Astrocyte (in vitro differentiated cells and primary cell): ENCODE data around the gene THSD8. TPM values are rescaled to one million over a fixed set of nuclear protein-coding genes. Genes with fewer than 3 reads are reported as not detected.

ENCODE experiments used
- DNase-seq: peaks from one replicate; pipeline ENCODE4 v3.0.0-alpha.2; 2010; ENCODE audit warnings: low read depth
- FAIRE-seq: peaks from 2 replicates; lab custom pipeline; 2011; peaks lifted over from hg19 to GRCh38; lab: Jason Lieb, UNC
- H2AFZ ChIP-seq: 2 replicates; pipeline ENCODE4 v1.6.0; 2012; ENCODE audit warnings: low read depth, low read length, inconsistent platforms
- H3K27ac ChIP-seq: 2 replicates; pipeline ENCODE4 v1.5.1; 2011; ENCODE audit warnings: low read depth, low read length, inconsistent platforms
- H3K27me3 ChIP-seq: 2 replicates; pipeline ENCODE4 v1.6.0; 2011; ENCODE audit warnings: low read length, inconsistent platforms; ENCODE audit not compliant: insufficient read depth
- H3K36me3 ChIP-seq: 2 replicates; pipeline ENCODE4 v1.5.1; 2011; ENCODE audit warnings: low read length, inconsistent platforms; ENCODE audit not compliant: insufficient read depth
- H3K4me1 ChIP-seq: 2 replicates; pipeline ENCODE4 v1.5.1; 2011; ENCODE audit warnings: low read length, inconsistent platforms; ENCODE audit not compliant: insufficient read depth
- H3K4me2 ChIP-seq: 2 replicates; pipeline ENCODE4 v1.6.0; 2012; ENCODE audit warnings: low read length, inconsistent platforms
- H3K4me3 ChIP-seq: 2 replicates; pipeline ENCODE4 v1.5.1; 2011; ENCODE audit warnings: low read depth, mild to moderate bottlenecking, low read length, inconsistent platforms; ENCODE audit not compliant: insufficient read depth
- H3K79me2 ChIP-seq: 2 replicates; pipeline ENCODE4 v1.6.0; 2012; ENCODE audit warnings: mild to moderate bottlenecking, low read length, inconsistent platforms; ENCODE audit not compliant: insufficient read depth
- H3K9ac ChIP-seq: 2 replicates; pipeline ENCODE4 v1.6.0; 2012; ENCODE audit warnings: mild to moderate bottlenecking, low read length, inconsistent platforms
- H3K9me3 ChIP-seq: 2 replicates; pipeline ENCODE4 v1.5.1; 2012; ENCODE audit warnings: low read depth, mild to moderate bottlenecking, low read length, inconsistent platforms; ENCODE audit not compliant: insufficient read depth
- H4K20me1 ChIP-seq: 2 replicates; pipeline ENCODE4 v1.6.0; 2012; ENCODE audit warnings: low read length, inconsistent platforms; ENCODE audit not compliant: insufficient read depth
- H3K27ac Mint-ChIP-seq: one replicate; pipeline ENCODE4 v1.8.0; 2021; ENCODE audit warnings: mild to moderate bottlenecking, mixed read lengths; ENCODE audit not compliant: unreplicated experiment
- H3K27me3 Mint-ChIP-seq: one replicate; pipeline ENCODE4 v1.8.0; 2021; ENCODE audit warnings: low read depth, mixed read lengths; ENCODE audit not compliant: unreplicated experiment
- H3K36me3 Mint-ChIP-seq: one replicate; pipeline ENCODE4 v1.8.0; 2021; ENCODE audit warnings: low read depth, mixed read lengths; ENCODE audit not compliant: unreplicated experiment
- H3K4me1 Mint-ChIP-seq: one replicate; pipeline ENCODE4 v1.8.0; 2021; ENCODE audit warnings: low read depth, mixed read lengths; ENCODE audit not compliant: unreplicated experiment
- H3K4me3 Mint-ChIP-seq: one replicate; pipeline ENCODE4 v1.8.0; 2021; ENCODE audit warnings: mild to moderate bottlenecking, moderate library complexity, mixed read lengths; ENCODE audit not compliant: unreplicated experiment
- H3K9me3 Mint-ChIP-seq: one replicate; pipeline ENCODE4 v1.8.0; 2021; ENCODE audit warnings: mild to moderate bottlenecking, mixed read lengths; ENCODE audit not compliant: unreplicated experiment
- EZH2 ChIP-seq: IDR thresholded peaks from 2 replicates; pipeline ENCODE4 v1.6.1; 2012; ENCODE audit warnings: mild to moderate bottlenecking, low read length, inconsistent platforms; ENCODE audit not compliant: insufficient read depth
- total RNA-seq: library from RNA; stranded (reverse); gene quantifications from 2 replicates; pipeline ENCODE4 v1.2.1, GENCODE V29; 2021
- TF ChIP-seq, protein P1 (sequence below): IDR thresholded peaks from 2 replicates; pipeline ENCODE4 v1.5.1; 2011; ENCODE audit warnings: low read depth, mild to moderate bottlenecking, inconsistent platforms, low read length, moderate library complexity; ENCODE audit not compliant: insufficient read depth

Gene THSD8
- total RNA-seq, 1 donor from 2014 or later = 3.6 TPM

DNA sequence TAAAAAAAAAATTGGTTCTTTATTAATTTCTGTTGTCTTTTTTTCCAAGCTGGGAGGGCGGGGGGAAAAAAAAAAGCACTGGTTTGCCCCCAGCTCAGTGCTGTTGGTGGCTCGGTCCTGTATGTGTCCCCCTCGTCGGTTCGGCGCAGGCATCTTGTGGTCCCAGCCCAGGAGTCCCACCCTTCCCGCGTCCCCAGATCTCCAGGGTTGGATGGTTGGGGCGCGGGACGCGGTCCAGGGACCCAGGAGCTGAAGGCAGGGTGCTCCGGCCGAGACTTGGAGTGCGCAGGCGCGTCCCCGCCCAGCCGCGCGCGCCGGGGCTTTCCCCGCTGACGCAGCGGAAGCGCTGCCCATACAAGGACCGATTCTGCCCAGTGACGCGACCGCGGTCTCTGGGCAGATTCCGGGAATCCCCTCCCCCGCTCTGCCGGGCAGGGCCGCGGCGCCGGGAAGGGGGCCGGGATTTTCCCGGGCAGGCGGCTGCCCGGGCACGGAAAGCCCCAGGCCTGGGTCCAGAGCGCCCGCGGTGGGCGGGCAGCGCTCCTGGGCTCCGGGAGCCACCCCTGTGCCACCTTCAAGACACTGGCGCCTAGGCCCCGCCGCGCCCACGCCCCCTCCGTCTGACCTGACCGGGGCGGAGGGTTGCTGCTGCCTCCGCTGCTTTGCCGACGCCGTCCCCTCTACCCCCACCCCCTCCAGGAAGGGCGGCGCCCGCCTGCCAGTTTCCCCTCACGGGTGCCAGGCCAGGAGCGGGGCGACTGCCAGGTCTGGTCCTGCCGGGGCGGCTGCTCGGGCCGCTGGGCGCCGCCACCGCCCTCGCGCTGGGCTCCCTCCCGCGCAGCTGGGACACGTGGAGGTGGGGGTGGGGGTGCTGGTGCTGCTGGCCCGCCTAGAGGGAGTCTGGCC lies 8.3 kb upstream of the THSD8 start:
- no peaks in the 10 kb centered on the region for H3K9me3 ChIP-seq
- no peaks in the 10 kb centered on the region for H3K36me3 Mint-ChIP-seq
- peak overlapping the region; percentile 92 for H3K4me3 ChIP-seq
- no peaks in the 10 kb centered on the region for H3K27me3 ChIP-seq
- peak overlapping the region; percentile 40 for H2AFZ ChIP-seq
- peak overlapping the region; percentile 93 for H3K4me3 Mint-ChIP-seq
- peak overlapping the region; percentile 91 for H3K4me2 ChIP-seq
- H4K20me1 ChIP-seq = peaks cover 19% of the 10 kb centered on the region
- H3K9me3 Mint-ChIP-seq = no peaks in the 10 kb centered on the region
- TF ChIP-seq EZH2 = no peak
- TF ChIP-seq, protein P1, sequence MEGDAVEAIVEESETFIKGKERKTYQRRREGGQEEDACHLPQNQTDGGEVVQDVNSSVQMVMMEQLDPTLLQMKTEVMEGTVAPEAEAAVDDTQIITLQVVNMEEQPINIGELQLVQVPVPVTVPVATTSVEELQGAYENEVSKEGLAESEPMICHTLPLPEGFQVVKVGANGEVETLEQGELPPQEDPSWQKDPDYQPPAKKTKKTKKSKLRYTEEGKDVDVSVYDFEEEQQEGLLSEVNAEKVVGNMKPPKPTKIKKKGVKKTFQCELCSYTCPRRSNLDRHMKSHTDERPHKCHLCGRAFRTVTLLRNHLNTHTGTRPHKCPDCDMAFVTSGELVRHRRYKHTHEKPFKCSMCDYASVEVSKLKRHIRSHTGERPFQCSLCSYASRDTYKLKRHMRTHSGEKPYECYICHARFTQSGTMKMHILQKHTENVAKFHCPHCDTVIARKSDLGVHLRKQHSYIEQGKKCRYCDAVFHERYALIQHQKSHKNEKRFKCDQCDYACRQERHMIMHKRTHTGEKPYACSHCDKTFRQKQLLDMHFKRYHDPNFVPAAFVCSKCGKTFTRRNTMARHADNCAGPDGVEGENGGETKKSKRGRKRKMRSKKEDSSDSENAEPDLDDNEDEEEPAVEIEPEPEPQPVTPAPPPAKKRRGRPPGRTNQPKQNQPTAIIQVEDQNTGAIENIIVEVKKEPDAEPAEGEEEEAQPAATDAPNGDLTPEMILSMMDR = no peak
- H3K79me2 ChIP-seq = peaks cover 21% of the 10 kb centered on the region
- FAIRE-seq = no peak
- peak overlapping the region; percentile 98 for H3K27ac Mint-ChIP-seq
- H3K4me1 ChIP-seq = peaks cover 31% of the 10 kb centered on the region
- H3K4me1 Mint-ChIP-seq = peaks cover 26% of the 10 kb centered on the region
- no peaks in the 10 kb centered on the region for H3K27me3 Mint-ChIP-seq
- H3K27ac ChIP-seq = peak overlapping the region; percentile 90
- peak overlapping the region; percentile 94 for H3K9ac ChIP-seq
- peak; percentile 73 for DNase-seq
- no peaks in the 10 kb centered on the region for H3K36me3 ChIP-seq

DNA sequence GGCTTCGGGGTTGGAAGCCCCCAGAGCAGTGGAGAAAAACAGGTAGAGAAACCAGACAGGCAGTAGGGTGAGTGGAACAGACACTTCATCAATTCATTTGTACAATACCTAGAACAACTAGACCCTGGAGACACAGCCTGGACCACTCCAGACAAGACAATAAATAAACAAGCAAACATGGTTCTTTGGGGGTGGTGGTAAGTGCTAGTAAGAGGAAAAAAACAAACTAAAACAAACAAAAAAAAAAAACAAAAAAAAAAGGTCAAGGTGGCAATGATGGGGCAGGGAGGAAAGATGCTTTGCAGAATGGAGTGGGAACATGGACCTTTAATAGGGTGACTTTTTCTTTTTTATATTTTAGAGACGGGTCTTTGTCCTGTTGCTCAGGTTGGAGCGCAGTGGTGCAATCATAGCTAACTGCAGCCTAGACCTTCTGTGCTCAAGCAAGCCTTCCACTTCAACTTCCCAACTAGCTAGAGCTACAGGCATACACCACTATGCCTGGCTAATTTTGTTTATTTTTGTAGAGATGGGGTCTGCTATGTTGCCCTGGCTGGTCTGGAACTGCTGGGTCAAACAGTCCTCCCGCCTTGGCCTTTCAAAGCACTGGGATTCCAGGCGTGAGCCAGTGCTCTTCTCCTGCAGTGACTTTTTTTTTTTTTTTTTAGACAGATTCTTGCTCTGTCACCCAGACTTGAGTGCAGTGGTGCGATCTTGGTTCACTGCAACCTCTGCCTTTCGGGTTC lies 7.5 kb upstream of the THSD8 start:
- Histone ChIP-seq H3K79me2 (peaks cover 21% of the 10 kb centered on the region), H3K27me3 (no peaks in the 10 kb centered on the region), H3K27ac (peak overlapping the region; percentile 90), H3K4me2 (peak overlapping the region; percentile 91), H2AFZ (no peak overlapping the region), H4K20me1 (peaks cover 19% of the 10 kb centered on the region), H3K4me1 (peaks cover 23% of the 10 kb centered on the region), H3K9ac (peak overlapping the region; percentile 94), H3K4me3 (peak overlapping the region; percentile 92), H3K36me3 (no peaks in the 10 kb centered on the region), H3K9me3 (no peaks in the 10 kb centered on the region)
- peak overlapping the region; percentile 98 for H3K27ac Mint-ChIP-seq
- H3K27me3 Mint-ChIP-seq = no peaks in the 10 kb centered on the region
- no peak for TF ChIP-seq EZH2
- TF ChIP-seq, protein P1 = no peak
- FAIRE-seq (no peak), DNase-seq (no peak)
- peaks cover 21% of the 10 kb centered on the region for H3K4me1 Mint-ChIP-seq
- H3K9me3 Mint-ChIP-seq = no peaks in the 10 kb centered on the region
- H3K36me3 Mint-ChIP-seq = peaks cover 2% of the 10 kb centered on the region
- H3K4me3 Mint-ChIP-seq = peak overlapping the region; percentile 90
